ENCODE results near the gene RESF1. TPM values are rescaled to one million over a fixed set of nuclear protein-coding genes. Genes with fewer than 3 reads are reported as not detected.
"Not testable (repeated sequence)": the region's sequence is repeated elsewhere in the genome, so short reads cannot be mapped to it uniquely, and the experiment has no call there.

The RESF1 gene
- total and polyA plus RNA-seq, 2 of the 13 experiments (the other 11 are each of a cell fraction or from before 2014, with no cell fraction given) = 7.9 to 16.8 TPM

- TF ChIP-seq POGK (CRISPR knock-in tag; conservative IDR thresholded peaks at IDR 0.05) = 0 out of 2 replicates have a peak, but pooled peaks have one; percentile 29
- 0 out of 2 replicates have a peak, but pooled peaks have one; percentile 66 for TF ChIP-seq ZNF670 (CRISPR knock-in tag; IDR thresholded peaks at IDR 0.05; ENCODE audit: borderline replicate concordance)
- TF ChIP-seq TBX2 (CRISPR knock-in tag; IDR thresholded peaks at IDR 0.05; ENCODE audit: borderline replicate concordance) = peak; percentile 59
- TF ChIP-seq PAXIP1 (CRISPR knock-in tag; conservative IDR thresholded peaks at IDR 0.05) = peak; percentile 91
- TF ChIP-seq ZNF609 (CRISPR knock-in tag; IDR thresholded peaks at IDR 0.05; ENCODE audit: borderline replicate concordance) = peak; percentile 53; the same call in 1 of the 2 replicates
- peak; percentile 34; the same call in 1 of the 2 replicates for TF ChIP-seq ZBTB33 (CRISPR knock-in tag; IDR thresholded peaks at IDR 0.05)
- TF ChIP-seq KDM1A (CRISPR knock-in tag; IDR thresholded peaks at IDR 0.05) = peak; percentile 92
- TF ChIP-seq FOXJ3 (CRISPR knock-in tag; IDR thresholded peaks at IDR 0.05; ENCODE audit: borderline replicate concordance) = peak; percentile 69; the same call in 1 of the 2 replicates
- TF ChIP-seq RARA (CRISPR knock-in tag; IDR thresholded peaks at IDR 0.05) = peak; percentile 86
- TF ChIP-seq USF2 (IDR thresholded peaks at IDR 0.05; ENCODE audit: low read depth, low read length) = not testable (repeated sequence)
- peak; percentile 49; the same call in 1 of the 2 replicates for TF ChIP-seq USF2 (CRISPR knock-in tag; IDR thresholded peaks at IDR 0.05; ENCODE audit: borderline replicate concordance)
- peak; percentile 90 for TF ChIP-seq NR2F2 (IDR thresholded peaks at IDR 0.05; ENCODE audit: borderline replicate concordance, low read depth)
- TF ChIP-seq ZBTB20 (CRISPR knock-in tag; IDR thresholded peaks at IDR 0.05; ENCODE audit: borderline replicate concordance, low read depth) = peak; percentile 69; the same call in 1 of the 2 replicates
These were observed 10.4 kb upstream of the RESF1 start (continued) for GRCh38 chr12:31948697-31949359.
